Right lobe of liver (tissue), 4 donors: ENCODE measurements around the gene PITX3.

ENCODE experiments used
- CTCF ChIP-seq, 4 donors: fragments of 200-600 bp in 3 of 4; fragments of 450-650 bp in 1 of 4; IDR thresholded peaks; one replicate each; pipeline versions ENCODE4 v1.5.1 to v1.8.0; 2016 to 2022; ENCODE audit warnings: antibody characterized with exemption in 4 of 4, mild to moderate bottlenecking in 2 of 4
- POLR2A ChIP-seq: fragments of 450-650 bp; IDR thresholded peaks from one replicate; pipeline ENCODE4 v1.6.1; 2017; ENCODE audit warnings: antibody characterized with exemption, mild to moderate bottlenecking
- donor health status: DM: no; HTN: no; CAD: no.
- donor health status: DM: no; HTN: no; CAD: no.
- donor health status: DM: no; HTN: yes; CAD: no.

- TF ChIP-seq CTCF (IDR thresholded peaks at IDR 0.05), result no peak
- TF ChIP-seq POLR2A, result no peak
Observed at GRCh38 chr10:102255404-102255803, 14.1 kb upstream of the PITX3 start.
